NCI-H748 (cell line): ENCODE results near the gene RPL10.

Experiments
- DNase-seq: peaks from one replicate; lab custom pipeline; 2025; ENCODE audit not compliant: unreplicated experiment; lab: John Stamatoyannopoulos, UW

RPL10 gene

GRCh38 chrX:154428176-154429171, 30.3 kb downstream of the RPL10 start, which contains the start of gene ATP6AP1:
Gene ATP6AP1, plus strand, starts transcription at chrX:154428677. Its CDS starts 16 bp downstream, at chrX:154428693.
- peak; percentile 95 for DNase-seq

GRCh38 chrX:154429711-154430110, 31.5 kb downstream of the RPL10 start:
- DNase-seq = no peak

GRCh38 chrX:154430479-154430878, 32.3 kb downstream of the RPL10 start:
- no peak for DNase-seq

- no peak for DNase-seq
These were observed 32.7 kb downstream of the RPL10 start for GRCh38 chrX:154430916-154431315.

GRCh38 chrX:154431341-154431740, 33.2 kb downstream of the RPL10 start:
- DNase-seq = no peak

GRCh38 chrX:154432210-154432609, 34.0 kb downstream of the RPL10 start:
- no peak for DNase-seq

GRCh38 chrX:154433605-154434004, 35.4 kb downstream of the RPL10 start:
- DNase-seq = no peak

GRCh38 chrX:154434394-154435168, 36.4 kb downstream of the RPL10 start:
- no peak for DNase-seq

GRCh38 chrX:154435171-154435733, 37.1 kb downstream of the RPL10 start:
- no peak for DNase-seq

- DNase-seq = peak; percentile 64
These were observed 38.3 kb downstream of the RPL10 start for GRCh38 chrX:154436374-154436982.

GRCh38 chrX:154436983-154437752, 39.0 kb downstream of the RPL10 start, which contains the start of gene GDI1:
Gene GDI1, plus strand, starts transcription at chrX:154437154. Its CDS starts 101 bp downstream, at chrX:154437255.
- DNase-seq = peak; percentile 70

GRCh38 chrX:154437971-154438893, 40.1 kb downstream of the RPL10 start:
- no peak for DNase-seq

- DNase-seq = no peak
These were observed 41.7 kb downstream of the RPL10 start for GRCh38 chrX:154439841-154440240.

GRCh38 chrX:154440623-154441357, 42.6 kb downstream of the RPL10 start:
- no peak for DNase-seq

- no peak for DNase-seq
These were observed 43.4 kb downstream of the RPL10 start for GRCh38 chrX:154441564-154441963.

GRCh38 chrX:154441984-154442707, 44.0 kb downstream of the RPL10 start:
- no peak for DNase-seq

GRCh38 chrX:154443479-154443910, 45.3 kb downstream of the RPL10 start:
- DNase-seq = peak; percentile 18
